DND-41 (cell line): ENCODE measurements around the gene SERGEF.

Experiments
- EZH2 ChIP-seq: IDR thresholded peaks from 3 replicates; pipeline ENCODE4 v1.6.1; 2012; ENCODE audit warnings: borderline replicate concordance, low read depth, mild to moderate bottlenecking, moderate library complexity, low read length, inconsistent platforms; ENCODE audit not compliant: severe bottlenecking
- TF ChIP-seq, protein P1 (sequence below): IDR thresholded peaks from 2 replicates; pipeline ENCODE4 v1.5.1; 2012; ENCODE audit warnings: borderline replicate concordance, low read length, moderate library complexity, mild to moderate bottlenecking; ENCODE audit not compliant: poor library complexity, severe bottlenecking; ENCODE audit errors: extremely low read depth

GRCh38 chr11:17898071-17898470, 114.8 kb downstream of the SERGEF start:
- TF ChIP-seq, protein P1, sequence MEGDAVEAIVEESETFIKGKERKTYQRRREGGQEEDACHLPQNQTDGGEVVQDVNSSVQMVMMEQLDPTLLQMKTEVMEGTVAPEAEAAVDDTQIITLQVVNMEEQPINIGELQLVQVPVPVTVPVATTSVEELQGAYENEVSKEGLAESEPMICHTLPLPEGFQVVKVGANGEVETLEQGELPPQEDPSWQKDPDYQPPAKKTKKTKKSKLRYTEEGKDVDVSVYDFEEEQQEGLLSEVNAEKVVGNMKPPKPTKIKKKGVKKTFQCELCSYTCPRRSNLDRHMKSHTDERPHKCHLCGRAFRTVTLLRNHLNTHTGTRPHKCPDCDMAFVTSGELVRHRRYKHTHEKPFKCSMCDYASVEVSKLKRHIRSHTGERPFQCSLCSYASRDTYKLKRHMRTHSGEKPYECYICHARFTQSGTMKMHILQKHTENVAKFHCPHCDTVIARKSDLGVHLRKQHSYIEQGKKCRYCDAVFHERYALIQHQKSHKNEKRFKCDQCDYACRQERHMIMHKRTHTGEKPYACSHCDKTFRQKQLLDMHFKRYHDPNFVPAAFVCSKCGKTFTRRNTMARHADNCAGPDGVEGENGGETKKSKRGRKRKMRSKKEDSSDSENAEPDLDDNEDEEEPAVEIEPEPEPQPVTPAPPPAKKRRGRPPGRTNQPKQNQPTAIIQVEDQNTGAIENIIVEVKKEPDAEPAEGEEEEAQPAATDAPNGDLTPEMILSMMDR: no peak
- no peak for TF ChIP-seq EZH2
